Duodenal mucosa (tissue), 2 donors: Measurements from ENCODE around the gene PFN3.

Experiments used
- H3K27ac ChIP-seq: one replicate; pipeline ENCODE4 v1.7.0; 2013; ENCODE audit warnings: low read depth, low read length
- H3K27me3 ChIP-seq, 2 donors: one replicate each; pipeline ENCODE4 v1.7.0; 2013; ENCODE audit warnings: low read length in 2 of 2, control low read depth in 1 of 2; ENCODE audit not compliant: insufficient read depth in 2 of 2, control insufficient read depth in 1 of 2
- H3K36me3 ChIP-seq, 2 donors: one replicate each; pipeline ENCODE4 v1.7.0; 2013; ENCODE audit warnings: low read length in 2 of 2, control low read depth in 1 of 2; ENCODE audit not compliant: insufficient read depth in 2 of 2, control insufficient read depth in 1 of 2
- H3K4me1 ChIP-seq, 2 donors: one replicate each; pipeline ENCODE4 v1.7.0; 2013; ENCODE audit warnings: low read length in 2 of 2, control low read depth in 1 of 2; ENCODE audit not compliant: insufficient read depth in 2 of 2, control insufficient read depth in 1 of 2
- H3K4me3 ChIP-seq, 2 donors: one replicate each; pipeline ENCODE4 v1.7.0; 2013; ENCODE audit warnings: low read length in 2 of 2, low read depth in 1 of 2
- H3K9ac ChIP-seq, 2 donors: one replicate each; pipeline ENCODE4 v1.7.0; 2013; ENCODE audit warnings: low read length in 2 of 2, low read depth in 1 of 2
- H3K9me3 ChIP-seq, 2 donors: one replicate each; pipeline ENCODE4 v1.7.0; 2013; ENCODE audit warnings: low read length in 2 of 2, control low read depth in 1 of 2; ENCODE audit not compliant: control insufficient read depth in 1 of 2

Gene PFN3

DNA sequence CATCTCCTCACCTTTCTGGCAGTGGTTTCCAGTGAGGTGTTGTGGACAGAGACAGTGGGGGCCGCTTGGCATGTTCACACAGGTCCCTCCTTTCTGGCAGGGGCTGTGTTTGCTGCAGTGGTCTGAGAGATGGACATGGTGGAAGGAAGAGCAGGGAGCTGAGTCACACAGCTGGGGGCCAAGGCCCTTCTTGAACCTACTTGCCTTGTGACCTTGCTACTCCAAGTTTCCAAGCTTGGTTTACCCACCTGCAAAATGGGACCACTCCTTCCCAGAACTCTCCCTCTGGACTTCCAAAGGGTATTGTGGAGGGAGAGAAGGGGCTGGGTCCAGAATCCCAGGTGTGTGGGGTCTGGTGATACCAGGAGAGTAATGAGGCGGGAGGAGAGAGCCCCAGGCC is 4.9 kb upstream of the PFN3 start:
- Histone ChIP-seq H3K27ac (no peak overlapping the region), H3K4me3 (no peak overlapping the region), H3K27me3 (peaks cover 5 to 6% of the 10 kb centered on the region in 2 donors), H3K4me1 (peaks cover 31 to 36% of the 10 kb centered on the region in 2 donors), H3K36me3 (no peaks in the 10 kb centered on the region), H3K9ac (peak overlapping the region in 1 of 2 donors; percentile 69), H3K9me3 (no peaks in the 10 kb centered on the region)

- no peaks in the 10 kb centered on the region for H3K36me3 ChIP-seq
- peak overlapping the region; percentile 53 to 84 for H3K4me3 ChIP-seq
- no peak overlapping the region for H3K27ac ChIP-seq
- H3K4me1 ChIP-seq, result peaks cover 32 to 37% of the 10 kb centered on the region in 2 donors
- peak overlapping the region; percentile 69 to 91 for H3K9ac ChIP-seq
- H3K27me3 ChIP-seq, result peaks cover 6 to 11% of the 10 kb centered on the region in 2 donors
- H3K9me3 ChIP-seq, result no peaks in the 10 kb centered on the region
Measured at GRCh38 chr5:177404641-177405179, 4.2 kb upstream of the PFN3 start.

DNA sequence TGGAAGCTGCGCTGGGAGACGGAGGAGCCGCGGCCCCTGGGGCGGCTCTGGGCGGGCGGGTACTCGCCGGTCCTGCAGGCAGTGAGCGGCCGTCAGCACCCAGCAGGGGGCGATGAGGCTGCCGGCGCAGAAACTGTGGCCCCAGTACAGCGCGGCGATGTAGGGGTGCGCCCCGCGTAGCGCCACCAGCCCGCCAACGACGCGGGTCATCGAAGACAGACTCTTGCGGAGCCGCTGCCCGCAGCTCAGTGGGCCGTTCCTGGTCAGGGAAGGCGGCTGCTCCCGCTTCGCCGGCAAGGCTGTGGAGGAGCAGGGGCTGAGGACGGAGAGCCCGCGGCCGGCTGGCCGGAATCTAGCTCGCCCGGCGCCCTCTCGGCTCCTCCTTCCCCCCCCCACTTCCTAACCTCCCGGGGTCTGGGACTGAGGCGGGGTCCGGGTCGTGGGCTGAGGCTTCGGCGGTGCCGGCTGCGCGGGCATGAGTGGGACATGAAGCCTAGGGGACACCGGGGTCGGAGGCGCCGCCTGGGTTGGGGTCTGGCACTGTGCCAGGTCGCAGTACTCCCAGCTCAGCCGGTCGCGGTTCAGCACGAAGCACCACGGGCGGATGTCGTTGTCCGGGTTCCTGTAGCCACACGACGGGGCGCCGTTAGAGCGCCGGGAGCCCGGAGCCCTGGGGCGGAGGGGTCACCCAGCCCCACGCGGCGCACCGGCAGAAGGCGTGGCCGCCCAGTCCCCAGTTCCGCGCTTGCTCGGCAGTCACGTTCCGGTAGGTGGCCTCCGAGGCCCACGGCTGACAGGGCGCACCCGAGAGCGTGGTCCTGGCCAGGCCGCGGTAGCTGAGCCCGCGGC is 3.6 kb upstream of the PFN3 start:
- peak overlapping the region; percentile 44 for H3K27ac ChIP-seq
- H3K27me3 ChIP-seq, result peaks cover 6 to 14% of the 10 kb centered on the region in 2 donors
- H3K9ac ChIP-seq, result peak overlapping the region; percentile 69 to 91
- peak overlapping the region; percentile 53 to 84 for H3K4me3 ChIP-seq
- no peaks in the 10 kb centered on the region for H3K9me3 ChIP-seq
- H3K36me3 ChIP-seq, result no peaks in the 10 kb centered on the region
- H3K4me1 ChIP-seq, result peaks cover 38 to 40% of the 10 kb centered on the region in 2 donors

- H3K4me1 ChIP-seq, result peaks cover 38 to 40% of the 10 kb centered on the region in 2 donors
- H3K27me3 ChIP-seq, result peaks cover 6 to 14% of the 10 kb centered on the region in 2 donors
- H3K4me3 ChIP-seq, result peak overlapping the region; percentile 53 to 84
- H3K27ac ChIP-seq, result peak overlapping the region; percentile 44
- peak overlapping the region; percentile 69 to 91 for H3K9ac ChIP-seq
- no peaks in the 10 kb centered on the region for H3K36me3 ChIP-seq
- no peaks in the 10 kb centered on the region for H3K9me3 ChIP-seq
Measured at GRCh38 chr5:177403102-177403791, 2.8 kb upstream of the PFN3 start.

- Histone ChIP-seq H3K27me3 (peaks cover 6 to 14% of the 10 kb centered on the region in 2 donors), H3K36me3 (no peaks in the 10 kb centered on the region), H3K4me3 (peak overlapping the region; percentile 53 to 84), H3K4me1 (peaks cover 38 to 40% of the 10 kb centered on the region in 2 donors), H3K9me3 (no peaks in the 10 kb centered on the region), H3K27ac (no peak overlapping the region), H3K9ac (peak overlapping the region; percentile 69 to 91)
Measured at GRCh38 chr5:177402271-177403043, 2.0 kb upstream of the PFN3 start.

- Histone ChIP-seq H3K9ac (no peak overlapping the region), H3K9me3 (no peaks in the 10 kb centered on the region), H3K4me1 (peaks cover 15 to 19% of the 10 kb centered on the region in 2 donors), H3K36me3 (no peaks in the 10 kb centered on the region), H3K4me3 (no peak overlapping the region), H3K27me3 (peaks cover 4 to 14% of the 10 kb centered on the region in 2 donors), H3K27ac (no peak overlapping the region)
Measured at GRCh38 chr5:177397875-177398390, 2.5 kb downstream of the PFN3 start.

GRCh38 chr5:177396807-177397206 is 3.7 kb downstream of the PFN3 start:
- Histone ChIP-seq H3K4me3 (no peak overlapping the region), H3K36me3 (no peaks in the 10 kb centered on the region), H3K4me1 (peaks cover 4 to 8% of the 10 kb centered on the region in 2 donors), H3K9ac (no peak overlapping the region), H3K27me3 (peaks cover 0 to 10% of the 10 kb centered on the region in 2 donors), H3K27ac (no peak overlapping the region), H3K9me3 (no peaks in the 10 kb centered on the region)

- H3K4me1 ChIP-seq, result peaks cover 4 to 7% of the 10 kb centered on the region in 2 donors
- H3K4me3 ChIP-seq, result no peak overlapping the region
- no peaks in the 10 kb centered on the region for H3K36me3 ChIP-seq
- H3K9me3 ChIP-seq, result no peaks in the 10 kb centered on the region
- H3K27ac ChIP-seq, result no peak overlapping the region
- H3K27me3 ChIP-seq, result peaks cover 0 to 10% of the 10 kb centered on the region in 2 donors
- no peak overlapping the region for H3K9ac ChIP-seq
Measured at GRCh38 chr5:177396078-177396477, 4.4 kb downstream of the PFN3 start.

GRCh38 chr5:177393990-177394389 is 6.5 kb downstream of the PFN3 start:
- Histone ChIP-seq H3K27ac (no peak overlapping the region), H3K4me3 (no peak overlapping the region), H3K27me3 (no peaks in the 10 kb centered on the region), H3K4me1 (peaks cover 12 to 18% of the 10 kb centered on the region in 2 donors), H3K36me3 (no peaks in the 10 kb centered on the region), H3K9ac (no peak overlapping the region), H3K9me3 (no peaks in the 10 kb centered on the region)
